Upper lobe of right lung (tissue), 1 donor: Measurements from ENCODE around the gene SUPT5H. TPM values are rescaled to one million over a fixed set of nuclear protein-coding genes. Genes with fewer than 3 reads are reported as not detected.

Experiments used
- ATAC-seq: fragments of 200-7000 bp; cut with Tn5 transposase; one replicate; pipeline ENCODE4 v1.9.1; 2020; ENCODE audit warnings: mild to moderate bottlenecking, moderate library complexity
- DNase-seq: peaks from one replicate; pipeline ENCODE4 v3.0.0-alpha.2; 2020
- H3K27ac ChIP-seq: fragments of 200-600 bp; one replicate; pipeline ENCODE4 v1.8.0; 2022
- H3K27me3 ChIP-seq: fragments of 200-600 bp; one replicate; pipeline ENCODE4 v1.8.0; 2022; ENCODE audit warnings: mild to moderate bottlenecking
- H3K36me3 ChIP-seq: fragments of 200-600 bp; one replicate; pipeline ENCODE4 v1.8.0; 2022
- H3K4me1 ChIP-seq: fragments of 200-600 bp; one replicate; pipeline ENCODE4 v1.8.0; 2022
- H3K4me3 ChIP-seq: fragments of 200-600 bp; one replicate; pipeline ENCODE4 v1.8.0; 2022; ENCODE audit warnings: mild to moderate bottlenecking
- H3K9me3 ChIP-seq: fragments of 200-600 bp; one replicate; pipeline ENCODE4 v1.8.0; 2022
- CTCF ChIP-seq: fragments of 200-600 bp; IDR thresholded peaks from one replicate; pipeline ENCODE4 v1.8.0; 2022; ENCODE audit warnings: antibody characterized with exemption
- intact Hi-C: fragments of 100-400 bp; cut with DNase I; formaldehyde crosslinking; loops from one replicate; pipeline ENCODE4 v1.11.0; 2022
- total RNA-seq: library from RNA; stranded (reverse); fragmentation: NEBNext Ultra II Directional; extraction: Animal tissue kit (Norgen Biotek cat#: 25700); gene quantifications from one replicate; pipeline ENCODE4 v1.2.1, GENCODE V29; 2021
- donor health status: DM: no; HTN: yes; CAD: no; lungs with severe emphysema.

The SUPT5H gene
- total RNA-seq, 1 donor from 2014 or later, result 98.4 TPM

DNA sequence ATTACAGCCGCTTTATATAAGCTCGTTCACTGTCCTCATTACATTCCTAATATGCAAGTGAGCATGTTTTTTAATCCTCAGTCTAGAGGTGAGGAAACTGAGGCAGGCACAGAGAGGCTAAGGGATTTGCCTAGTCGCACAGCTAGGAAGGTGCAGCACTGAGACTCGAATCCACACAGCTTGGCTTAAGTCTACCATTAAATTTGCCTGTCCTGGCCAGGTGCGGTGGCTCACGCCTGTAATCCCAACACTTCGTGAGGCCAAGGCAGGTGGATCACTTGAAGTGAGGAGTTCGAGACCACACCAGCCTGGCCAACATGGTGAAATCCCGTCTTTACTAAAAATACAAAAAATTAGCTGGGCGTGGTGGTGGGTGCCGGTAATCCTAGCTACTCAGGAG, 17.7 kb upstream of the SUPT5H start:
- H3K9me3 ChIP-seq, result no peaks in the 10 kb centered on the region
- H3K36me3 ChIP-seq, result peaks cover 13% of the 10 kb centered on the region
- intact Hi-C loops, result no loop called here
- H3K4me3 ChIP-seq, result no peak overlapping the region
- ATAC-seq (no peak), DNase-seq (no peak)
- H3K4me1 ChIP-seq, result peaks cover 27% of the 10 kb centered on the region
- no peak for TF ChIP-seq CTCF
- H3K27ac ChIP-seq, result peak overlapping the region; percentile 83
- H3K27me3 ChIP-seq, result no peaks in the 10 kb centered on the region

- intact Hi-C loops, result no loop called here
- Histone ChIP-seq H3K27me3 (no peaks in the 10 kb centered on the region), H3K27ac (peak overlapping the region; percentile 83), H3K4me3 (no peak overlapping the region), H3K36me3 (peaks cover 21% of the 10 kb centered on the region), H3K4me1 (peaks cover 28% of the 10 kb centered on the region), H3K9me3 (no peaks in the 10 kb centered on the region)
- peak; percentile 78 for DNase-seq
- no peak for TF ChIP-seq CTCF
- peak; percentile 74 for ATAC-seq
Observed at GRCh38 chr19:39428283-39429112, 16.9 kb upstream of the SUPT5H start.

DNA sequence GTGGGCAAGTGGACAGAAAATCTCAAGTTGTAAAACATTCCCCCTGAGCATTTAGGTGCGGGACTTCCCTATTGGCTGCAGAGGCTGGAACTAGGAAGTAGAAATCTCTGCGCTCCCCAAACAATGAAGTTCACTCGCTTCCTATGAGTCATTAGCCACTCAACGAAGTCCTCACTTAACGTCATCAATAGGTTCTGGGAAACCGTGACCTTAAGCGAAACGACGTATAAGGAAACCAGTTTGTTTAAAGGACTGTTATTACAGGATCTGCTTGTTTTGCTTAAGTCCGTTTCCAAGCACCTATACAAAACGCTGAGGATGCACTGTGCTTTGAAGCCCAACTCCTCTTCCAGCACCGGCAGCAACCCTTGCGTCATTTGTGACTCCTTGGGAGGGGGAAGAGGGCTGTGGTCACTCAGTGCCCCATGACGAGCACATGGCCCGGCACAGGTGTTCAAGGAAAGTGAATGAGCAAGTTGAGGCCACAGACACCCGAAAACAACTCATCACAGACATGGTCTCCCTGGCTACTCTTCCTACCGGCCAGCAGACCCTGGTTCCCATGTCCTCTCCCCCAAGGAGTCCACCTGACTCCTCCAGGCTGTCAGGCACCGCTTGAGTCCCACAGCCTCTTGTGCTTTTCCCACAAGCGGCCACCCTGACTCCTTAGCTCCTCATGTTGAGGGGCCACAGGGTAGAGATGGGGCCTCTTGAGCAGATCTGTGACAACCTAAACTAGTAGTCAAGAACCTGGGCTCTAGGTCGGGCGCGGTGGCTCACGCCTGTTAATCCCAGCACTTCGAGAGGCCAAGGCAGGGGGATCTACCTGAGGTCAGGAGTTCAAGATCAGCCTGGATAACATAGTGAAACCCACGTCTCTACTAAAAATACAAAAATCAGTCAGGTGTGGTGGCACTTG, 14.4 kb upstream of the SUPT5H start:
- peak; percentile 79 for ATAC-seq
- peak overlapping the region; percentile 91 for H3K27ac ChIP-seq

DNA sequence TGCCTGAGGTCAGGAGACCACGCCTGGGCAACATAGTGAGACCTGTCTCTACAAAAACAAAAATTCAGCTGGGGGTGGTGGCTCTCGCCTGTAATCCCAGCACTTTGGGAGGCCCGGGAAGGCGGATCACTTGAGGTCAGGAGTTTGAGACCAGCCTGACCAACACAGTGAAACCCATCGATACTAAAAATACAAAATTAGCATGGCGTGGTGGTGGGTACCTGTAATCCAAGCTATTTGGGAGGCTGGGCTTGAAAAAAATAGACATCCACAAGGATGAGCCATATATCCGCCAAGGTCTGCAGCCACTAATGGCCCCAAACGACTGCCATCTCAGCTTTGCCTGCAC, 12.7 kb upstream of the SUPT5H start:
- intact Hi-C loops, result no loop called here

More for the DNA sequence above, 14.4 kb upstream of the SUPT5H start:
- Histone ChIP-seq H3K4me1 (peaks cover 45% of the 10 kb centered on the region), H3K27me3 (no peaks in the 10 kb centered on the region), H3K4me3 (peak overlapping the region; percentile 21), H3K9me3 (no peaks in the 10 kb centered on the region), H3K36me3 (peaks cover 33% of the 10 kb centered on the region)
- DNase-seq, result peak; percentile 78
- intact Hi-C loops, result no loop called here
- no peak for TF ChIP-seq CTCF

More for the DNA sequence above, 12.7 kb upstream of the SUPT5H start:
- TF ChIP-seq CTCF, result no peak
- H3K36me3 ChIP-seq, result peaks cover 33% of the 10 kb centered on the region
- H3K4me1 ChIP-seq, result peaks cover 49% of the 10 kb centered on the region
- DNase-seq (no peak), ATAC-seq (no peak)
- H3K4me3 ChIP-seq, result no peak overlapping the region
- no peak overlapping the region for H3K27ac ChIP-seq
- H3K9me3 ChIP-seq, result no peaks in the 10 kb centered on the region
- no peaks in the 10 kb centered on the region for H3K27me3 ChIP-seq
